ENCODE results near the gene FNTB.

FNTB gene

DNA sequence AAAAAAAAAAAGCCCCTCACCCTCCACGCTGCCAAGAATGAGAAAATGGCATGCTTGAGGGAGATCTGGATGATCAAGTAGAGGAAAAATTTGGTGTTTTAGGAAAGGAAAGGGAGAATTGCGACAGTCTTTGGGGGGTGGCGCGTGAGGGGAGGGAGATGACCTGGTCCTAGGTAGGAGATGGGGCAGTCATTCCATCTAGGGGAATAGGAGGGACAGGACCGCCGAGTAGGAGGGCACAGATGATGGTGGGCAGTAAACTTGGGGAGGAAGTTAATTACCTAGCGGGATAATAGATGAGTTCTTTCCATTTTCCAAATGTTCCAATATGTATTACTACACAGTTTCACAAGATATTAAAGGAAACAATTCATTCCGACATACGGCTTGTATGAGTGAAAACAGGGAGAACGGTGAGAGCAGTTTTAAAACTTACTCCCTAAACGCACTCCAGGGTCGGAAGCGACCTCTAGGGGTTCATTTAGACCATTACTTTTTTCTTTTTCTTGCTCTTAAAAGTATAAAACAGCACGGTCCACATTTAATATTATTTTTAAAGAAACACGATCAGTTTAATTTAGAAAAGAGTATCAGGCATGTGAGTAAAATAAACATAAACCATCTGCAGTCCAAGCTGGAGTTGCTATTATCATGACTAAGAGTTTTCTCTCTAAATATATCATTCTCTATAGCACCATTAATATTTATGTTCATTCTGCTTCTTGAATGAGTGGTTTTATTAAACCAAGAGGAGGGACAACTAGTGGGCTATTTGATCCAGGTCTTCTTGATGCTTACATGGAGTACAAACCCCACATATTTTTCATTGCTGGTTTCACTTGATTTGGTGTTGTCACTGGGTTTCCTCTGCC, 3.0 kb upstream of the FNTB start:
- no peak for DNase-seq

DNA sequence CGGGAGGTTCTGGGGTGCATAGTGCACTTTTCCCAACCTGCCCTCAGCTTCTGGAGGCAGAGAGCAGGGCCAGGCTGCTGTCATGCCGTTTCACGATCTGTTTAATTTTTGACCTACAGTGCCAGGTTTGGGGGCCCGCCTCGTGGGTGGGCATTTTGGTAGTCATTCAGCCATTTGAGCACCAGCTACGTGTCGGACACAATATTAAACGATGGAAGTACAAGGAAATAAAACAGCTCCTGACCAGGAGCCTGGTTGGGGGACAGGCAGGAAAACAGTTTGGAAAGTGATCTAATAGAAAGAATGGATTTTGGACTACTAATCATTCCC, 708 bp downstream of the FNTB start:
- DNase-seq: no peak

DNA sequence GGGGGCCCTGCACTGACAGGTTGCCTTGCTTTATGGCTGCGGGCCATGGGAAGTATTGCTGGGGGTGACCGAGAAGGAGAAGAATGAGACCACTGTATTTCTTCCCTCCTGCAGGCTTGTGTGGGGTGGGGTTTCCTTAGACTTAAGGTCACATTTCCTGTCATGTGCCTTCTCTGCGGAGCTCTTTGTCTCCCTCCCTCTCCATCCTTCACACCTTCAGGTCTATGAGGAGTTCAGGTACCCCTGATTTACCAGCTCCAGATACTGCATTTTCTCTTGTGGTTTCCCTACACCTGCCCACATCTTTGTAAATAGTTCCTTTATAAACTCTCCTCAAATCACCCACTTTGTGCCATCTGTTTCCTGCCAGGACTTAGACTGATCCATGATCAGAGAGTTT, 3.6 kb downstream of the FNTB start:
- no peak for DNase-seq

DNA sequence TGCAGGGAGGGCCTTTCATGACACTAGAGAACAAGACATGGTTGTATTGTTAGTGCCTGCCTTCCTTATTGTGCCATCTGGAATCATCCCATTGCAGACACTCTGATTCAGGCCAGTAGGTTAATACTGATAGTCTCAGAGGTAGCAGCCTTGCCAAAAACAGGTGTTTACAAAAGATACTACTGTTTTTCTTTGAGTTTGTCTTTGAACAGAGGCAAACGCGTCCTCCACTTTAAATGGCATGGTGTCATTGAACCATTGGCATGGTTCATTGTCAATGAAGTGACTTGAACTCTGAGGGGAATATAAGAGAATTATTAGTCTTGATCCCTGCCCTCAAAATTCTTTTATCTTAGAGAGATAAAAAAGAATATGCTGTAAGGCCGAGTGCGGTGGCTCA, 4.2 kb downstream of the FNTB start:
- no peak for DNase-seq

DNA sequence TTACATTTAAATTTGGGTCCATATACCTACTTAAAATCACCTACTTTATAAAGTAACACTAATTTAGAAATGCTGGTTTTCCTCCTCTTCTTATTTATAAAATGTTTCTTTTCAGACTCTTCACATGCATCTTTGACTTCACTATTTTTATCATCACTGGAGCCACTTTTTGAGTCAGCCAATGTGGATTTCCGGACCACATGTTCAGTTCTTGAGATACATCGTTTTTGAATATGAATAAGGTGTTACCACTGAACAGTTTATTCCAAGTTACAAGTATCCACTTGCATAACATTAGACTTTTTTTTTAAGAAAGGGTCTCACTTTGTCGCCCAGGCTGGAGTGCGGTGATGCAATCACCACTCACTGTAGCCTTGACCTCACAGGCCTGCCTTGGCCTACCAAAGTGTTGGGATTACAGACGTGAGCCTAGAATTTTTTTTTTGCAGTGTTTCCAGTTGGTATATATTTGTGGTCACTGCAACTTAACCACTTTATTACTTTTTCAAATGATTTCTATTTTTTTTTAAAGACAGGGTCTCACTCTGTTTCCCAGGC, 5.7 kb downstream of the FNTB start:
- DNase-seq: no peak

DNA sequence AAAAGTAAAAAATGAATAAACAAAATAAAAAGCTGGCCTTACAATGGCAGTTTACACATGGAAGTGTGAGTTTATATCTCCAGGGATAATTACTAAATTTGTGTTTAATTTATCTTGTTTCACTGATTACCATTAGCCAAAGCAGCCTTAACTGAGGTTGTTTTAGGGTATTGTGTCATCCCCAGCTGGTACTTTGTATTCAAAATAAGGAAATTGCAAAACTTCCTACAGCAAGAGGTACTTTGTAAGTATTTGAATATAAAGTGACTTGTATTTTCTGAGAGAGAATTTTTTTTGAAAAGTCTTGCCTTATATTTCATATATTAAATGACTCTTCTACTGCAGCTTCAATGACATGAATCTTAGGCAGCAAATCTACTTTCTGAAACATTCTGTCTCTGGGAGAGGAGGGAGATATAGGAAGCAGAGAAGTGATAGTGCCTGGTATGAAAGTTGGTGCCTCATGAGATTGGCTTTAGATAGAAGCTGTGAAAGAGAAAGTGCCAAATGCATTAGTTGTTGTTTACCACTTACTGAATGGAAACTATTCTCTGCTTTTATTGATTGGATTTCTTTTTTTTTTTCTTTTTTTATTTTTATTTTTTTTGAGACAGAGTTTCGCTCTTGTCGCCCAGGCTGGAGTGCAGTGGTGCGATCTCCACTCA, 6.7 kb downstream of the FNTB start:
- no peak for DNase-seq

DNA sequence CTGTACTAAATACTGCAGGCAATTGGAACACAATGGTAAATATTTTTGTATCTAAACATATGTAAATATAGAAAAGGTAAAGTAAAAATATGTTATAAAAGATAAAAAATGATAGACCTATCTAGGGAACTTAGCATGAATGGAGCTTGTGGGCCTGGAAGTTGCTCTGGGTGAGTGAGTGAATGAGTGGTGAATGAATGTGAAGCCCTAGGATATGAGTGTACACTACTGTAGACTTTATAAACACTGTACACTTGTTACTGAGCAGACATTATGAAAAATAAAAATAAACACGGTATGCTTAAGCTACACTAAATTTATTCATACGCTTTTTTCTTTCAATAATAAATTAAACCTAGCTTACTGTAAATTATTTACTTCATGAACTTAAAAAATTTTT, 7.8 kb downstream of the FNTB start:
- DNase-seq: no peak

DNA sequence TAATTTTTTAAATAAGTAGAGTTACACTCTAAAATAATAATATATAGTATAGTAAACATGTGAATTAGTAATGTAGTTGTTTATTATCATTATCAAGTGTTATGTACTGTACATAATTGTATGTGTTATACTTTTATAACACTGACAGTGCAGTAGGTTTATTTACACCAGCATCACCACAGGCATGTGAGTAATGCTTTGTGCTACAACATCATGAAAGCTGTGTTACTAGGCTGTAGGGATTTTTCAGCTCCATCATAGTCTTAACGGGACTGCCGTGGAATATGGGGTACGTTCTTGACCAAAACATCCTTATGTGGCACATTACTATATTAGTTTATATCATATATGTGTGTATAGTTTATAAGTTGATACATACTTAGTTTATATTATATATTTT, 8.6 kb downstream of the FNTB start:
- no peak for DNase-seq

DNA sequence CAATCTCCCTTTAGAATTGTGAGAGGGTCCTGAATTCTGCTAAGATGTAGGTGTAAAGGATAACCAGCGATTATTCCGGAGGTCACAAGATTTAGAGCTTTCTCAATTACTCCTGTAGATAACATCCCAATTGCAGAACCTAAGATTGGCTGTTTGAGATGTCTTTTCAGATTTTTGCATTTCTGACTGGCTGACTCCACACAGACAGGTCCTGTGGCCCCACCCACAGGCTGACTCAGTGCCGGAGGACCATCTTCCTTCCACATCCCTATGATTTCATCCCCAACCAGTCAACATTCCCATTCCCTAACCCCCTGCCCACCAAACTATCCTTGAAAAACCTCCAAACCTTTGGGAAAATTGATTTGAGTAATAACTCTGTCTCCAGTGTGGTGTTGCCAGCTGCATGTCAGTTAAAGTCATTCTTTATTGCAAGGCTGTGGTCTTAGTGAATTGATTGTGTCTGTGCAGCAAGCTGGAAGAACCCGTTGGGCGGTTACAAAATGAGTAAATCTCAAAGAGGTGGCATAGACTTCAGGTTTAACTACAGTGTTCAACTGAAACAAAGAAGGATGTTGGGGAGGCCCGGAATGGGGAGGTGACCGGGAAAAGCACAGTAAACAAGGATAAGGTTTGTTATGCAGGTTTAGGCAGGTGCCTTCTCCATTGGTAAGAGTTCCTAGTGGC, 10.6 kb downstream of the FNTB start:
- no peak for DNase-seq

DNA sequence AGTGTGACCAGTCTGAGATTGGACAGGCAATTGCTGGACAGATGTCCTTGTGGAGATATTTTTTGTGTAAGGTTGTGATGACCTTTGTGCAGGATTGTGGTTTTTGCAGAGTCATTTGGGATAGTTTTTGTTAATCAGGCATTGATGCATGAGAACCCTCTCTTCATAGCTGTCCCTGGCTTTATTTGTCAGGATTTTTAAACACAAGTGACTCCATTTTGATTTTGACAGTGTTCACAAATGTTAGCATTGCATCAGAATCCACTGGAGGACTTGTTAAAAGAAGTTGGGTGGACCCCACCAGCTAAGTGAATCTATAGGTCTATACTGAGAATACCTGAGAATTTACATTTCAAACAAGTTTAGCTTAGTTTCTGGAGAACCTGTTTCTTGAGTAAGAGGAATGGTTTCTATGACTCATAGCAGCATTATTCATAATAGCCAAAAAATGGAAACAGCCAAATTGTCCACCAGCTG, 11.8 kb downstream of the FNTB start:
- DNase-seq: no peak

DNA sequence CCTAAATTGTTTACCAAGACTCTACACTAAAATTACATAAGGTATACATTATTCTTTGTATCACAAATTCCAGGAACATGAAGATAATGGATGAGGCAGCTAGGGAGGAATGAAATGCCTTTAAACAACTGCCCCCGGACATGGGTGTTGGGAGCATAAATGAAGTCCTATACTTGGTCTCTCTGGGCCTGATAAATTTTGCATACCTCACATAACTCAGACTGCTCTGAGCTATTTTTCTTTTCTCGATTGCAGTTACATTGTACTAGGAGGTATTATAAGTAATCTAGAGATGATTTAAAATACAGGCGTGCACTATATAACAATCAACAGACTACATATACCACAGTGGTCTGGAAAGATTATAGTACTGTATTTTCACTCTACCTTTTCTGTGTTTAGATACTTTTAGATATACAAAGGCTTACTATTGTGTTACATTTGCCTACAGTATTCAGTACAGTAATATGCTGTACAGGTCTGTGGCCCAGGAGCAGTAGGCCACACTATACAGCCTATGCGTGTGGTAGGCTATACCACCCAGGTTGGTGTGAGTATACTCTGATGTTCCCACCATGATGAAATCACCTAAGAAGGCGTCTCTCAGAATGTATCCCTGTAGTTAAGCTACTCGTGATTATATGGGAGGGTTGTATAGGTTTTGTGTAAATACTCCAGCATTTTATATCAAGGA, 14.3 kb downstream of the FNTB start:
- DNase-seq: no peak

DNA sequence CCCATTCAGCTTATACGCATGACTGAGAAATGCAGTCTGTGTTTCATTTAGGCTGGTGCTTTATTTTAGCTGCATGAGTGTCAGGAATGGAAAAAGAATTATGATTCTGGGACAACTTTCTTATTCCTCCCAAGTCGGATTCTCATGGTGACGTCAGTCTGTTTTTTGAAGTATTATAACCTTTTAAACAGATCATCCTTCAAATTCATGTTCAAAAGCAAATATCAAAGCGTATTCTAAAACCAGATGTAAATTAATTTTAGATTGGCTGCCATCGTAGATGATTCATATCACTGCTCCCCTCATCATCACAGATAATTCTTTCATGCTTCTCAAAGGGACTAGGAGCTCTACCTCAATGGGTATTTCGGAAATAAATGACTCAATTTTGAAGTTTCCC, 15.0 kb downstream of the FNTB start:
- no peak for DNase-seq

DNA sequence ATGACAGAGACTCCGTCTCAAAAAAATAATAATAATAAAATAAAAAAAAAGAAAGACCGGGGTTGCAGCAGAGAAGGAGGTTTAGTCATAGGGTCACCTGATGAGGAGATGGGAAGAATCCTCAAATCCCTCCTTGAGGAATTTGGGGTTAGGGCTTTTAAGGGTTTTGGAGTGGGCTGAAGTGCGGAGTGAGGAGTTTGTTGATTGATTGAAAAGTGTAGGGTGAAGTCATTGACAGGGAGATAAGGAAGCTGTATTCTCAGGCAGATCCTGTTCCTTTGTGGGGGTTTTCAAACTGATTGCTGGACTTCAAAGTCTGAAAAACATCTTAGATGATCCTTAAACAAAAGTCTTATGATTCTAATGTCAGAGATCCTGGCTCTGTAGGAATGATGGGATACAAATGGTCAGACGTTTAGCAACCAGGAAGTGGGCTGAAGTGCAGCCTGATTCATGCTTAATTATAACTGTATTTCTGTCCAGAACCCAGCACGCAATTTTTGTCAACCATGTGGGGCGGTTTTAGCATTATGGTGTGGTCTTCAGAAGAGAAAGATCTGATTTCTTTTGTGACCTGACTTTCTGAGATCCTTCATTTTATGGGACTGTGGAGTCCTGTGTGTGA, 16.0 kb downstream of the FNTB start:
- no peak for DNase-seq

DNA sequence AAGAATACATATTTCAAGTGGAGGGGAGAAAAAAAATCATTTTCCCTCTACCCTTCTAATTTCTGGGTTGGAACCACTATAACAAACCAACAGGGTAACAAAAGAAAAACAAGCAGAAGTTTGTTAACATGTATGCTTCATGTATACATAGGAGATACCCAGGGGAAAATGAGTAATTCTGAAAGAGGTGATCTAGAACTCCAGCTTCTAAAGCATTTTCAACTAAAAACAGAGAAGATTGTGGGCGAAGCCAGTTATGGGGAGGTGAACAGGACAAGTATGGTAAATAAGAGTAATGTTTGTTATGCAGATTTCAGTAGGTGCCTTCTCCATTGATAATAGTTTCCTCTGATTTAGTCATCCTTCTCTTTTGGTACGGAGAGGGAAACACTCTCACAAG, 16.7 kb downstream of the FNTB start:
- DNase-seq: no peak

DNA sequence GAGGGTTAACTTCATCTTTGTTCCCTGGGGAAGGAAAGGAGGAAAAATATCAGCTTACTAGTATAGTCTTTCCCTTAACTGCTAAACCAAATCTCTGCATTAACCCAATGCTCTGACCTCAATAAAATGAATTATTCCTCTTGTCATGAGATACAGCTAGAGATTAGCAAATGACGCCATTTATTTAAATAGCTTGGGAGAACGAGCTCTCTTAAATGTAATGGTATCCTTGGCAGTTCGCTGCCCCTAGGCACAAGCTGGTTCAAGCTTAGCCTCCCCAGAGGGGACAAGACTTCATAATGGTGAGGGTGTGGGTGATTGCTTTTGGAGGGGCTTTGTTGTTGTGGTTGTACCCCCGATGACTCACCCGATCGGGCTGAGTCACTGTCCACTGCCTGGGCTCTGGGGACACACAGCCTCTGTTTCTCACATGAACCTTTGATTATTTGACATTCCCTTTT, 19.6 kb downstream of the FNTB start:
- no peak for DNase-seq

DNA sequence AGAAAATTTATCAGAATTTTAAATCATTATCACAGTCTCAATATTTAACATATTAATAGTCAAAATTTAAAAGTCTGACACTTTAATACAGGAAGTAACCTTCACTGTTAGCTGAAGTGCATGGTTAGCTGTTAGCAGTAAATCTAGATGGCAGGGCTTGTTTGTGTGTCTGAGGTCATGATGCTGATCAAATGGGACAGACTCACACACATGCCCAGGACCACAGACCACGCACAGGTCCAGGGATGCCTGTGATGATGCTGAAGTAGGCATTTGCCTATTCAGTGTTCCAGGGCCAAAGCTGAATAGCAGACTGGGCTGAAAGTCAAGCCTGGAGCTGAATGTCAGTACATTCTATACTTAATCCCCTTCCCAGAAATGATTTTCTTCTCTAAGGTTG, 20.5 kb downstream of the FNTB start:
- no peak for DNase-seq

DNA sequence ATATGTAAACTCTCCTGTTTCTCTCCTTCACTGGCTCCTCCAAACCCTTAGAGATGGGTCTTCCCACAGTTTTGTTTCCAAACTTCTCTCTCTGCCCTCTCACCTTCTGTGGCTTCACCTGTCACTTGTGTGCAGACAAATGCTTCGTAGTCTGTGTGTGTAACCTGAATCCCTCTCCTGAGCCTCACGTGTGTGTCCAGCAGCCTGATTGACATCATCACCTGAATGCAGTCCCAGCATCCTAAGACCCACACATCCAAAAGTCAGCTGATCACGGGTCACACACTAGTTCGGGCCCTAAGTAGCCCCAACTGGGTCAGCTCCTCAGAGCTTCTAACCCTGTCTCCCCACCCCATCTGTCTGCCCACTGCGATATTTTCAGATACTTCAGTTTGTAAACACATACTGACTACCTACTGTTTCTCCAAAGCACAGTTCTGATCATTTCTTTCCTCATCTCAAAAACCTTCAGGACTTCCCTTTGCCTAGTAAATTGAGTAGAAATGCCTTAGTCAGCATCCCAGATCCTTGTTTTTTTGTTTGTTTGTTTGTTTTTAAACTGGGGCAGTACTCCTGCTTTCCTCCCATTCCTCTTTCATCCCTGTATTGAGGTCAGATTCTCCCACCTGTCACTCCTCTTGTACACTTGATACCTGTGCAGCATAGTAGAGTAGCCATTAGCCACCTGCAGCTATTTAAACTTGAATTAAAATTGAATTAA, 23.7 kb downstream of the FNTB start:
- no peak for DNase-seq

DNA sequence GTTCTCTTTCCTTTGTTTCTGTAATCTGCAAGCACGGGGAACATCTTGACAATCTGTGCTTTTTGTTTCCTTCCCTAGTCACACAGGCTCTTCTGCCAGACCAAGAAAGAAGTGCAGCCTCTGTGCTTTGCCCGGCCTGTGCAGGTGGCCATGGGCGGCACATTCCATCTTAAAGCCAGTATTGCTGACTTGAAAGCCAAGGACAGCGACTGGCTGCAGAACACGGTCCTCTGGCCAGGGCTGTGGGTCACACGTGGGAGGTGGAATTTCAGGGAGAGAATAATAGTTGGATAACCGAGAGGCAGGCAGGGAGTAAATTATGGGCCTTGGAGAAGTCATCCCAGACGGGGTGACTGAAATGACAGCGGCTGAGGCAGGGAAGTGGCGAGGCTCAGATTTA, 24.8 kb downstream of the FNTB start:
- DNase-seq: no peak

DNA sequence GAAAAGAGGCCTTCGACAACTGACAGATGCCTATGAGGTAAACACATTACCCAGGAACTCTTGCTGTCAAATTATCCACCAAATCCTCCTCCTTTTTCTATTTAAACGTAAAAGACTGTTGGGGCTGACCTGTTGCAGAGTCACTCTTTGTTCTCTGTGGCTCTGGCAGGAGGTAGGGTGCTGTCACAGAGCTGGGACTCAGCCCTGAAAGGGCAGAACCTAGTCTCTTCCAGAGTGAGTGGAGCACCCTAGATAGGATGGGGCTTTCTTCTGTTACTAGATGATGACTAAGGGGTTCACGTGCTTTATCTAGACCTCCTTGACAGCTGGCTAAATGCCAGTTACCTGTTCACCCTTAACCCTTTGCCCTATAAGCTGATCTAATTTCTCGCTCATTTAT, 25.7 kb downstream of the FNTB start:
- no peak for DNase-seq

DNA sequence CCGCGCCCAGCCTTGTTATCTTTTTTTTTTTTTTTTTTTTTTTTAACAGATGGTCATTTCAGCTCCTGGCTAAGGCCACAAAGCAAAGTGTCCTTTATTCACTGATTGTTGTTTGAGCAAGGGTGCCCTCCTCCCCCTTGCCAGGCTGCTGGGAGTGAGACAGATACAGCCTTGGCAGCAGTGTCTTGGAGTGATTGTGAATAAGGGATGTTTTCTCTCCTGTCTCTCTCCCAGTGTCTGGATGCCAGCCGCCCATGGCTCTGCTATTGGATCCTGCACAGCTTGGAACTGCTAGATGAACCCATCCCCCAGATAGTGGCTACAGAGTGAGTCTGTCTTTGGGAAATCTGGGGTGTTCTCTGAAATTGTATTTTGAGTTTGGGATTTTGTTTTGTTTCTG, 28.7 kb downstream of the FNTB start:
- no peak for DNase-seq

DNA sequence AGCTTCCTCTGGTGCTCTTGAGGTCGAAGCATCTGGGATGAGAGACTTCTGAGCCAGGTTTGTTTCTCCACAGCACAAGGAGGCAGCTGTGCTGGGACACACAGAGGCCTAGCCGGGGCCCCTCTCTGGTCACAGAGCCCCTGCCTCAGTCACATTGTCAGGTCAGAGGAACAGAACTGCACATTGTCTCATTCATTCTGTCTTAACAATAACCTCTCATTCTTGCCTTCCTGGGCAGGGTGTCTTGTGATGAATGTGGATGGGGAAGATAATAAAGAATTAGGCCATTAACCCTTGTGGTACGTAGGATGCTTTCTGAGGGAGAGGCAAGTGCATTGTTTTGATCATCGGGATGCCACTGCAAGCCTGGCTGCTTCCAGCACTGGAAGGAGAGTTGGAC, 29.8 kb downstream of the FNTB start:
- DNase-seq: no peak

Data from activated CD8-positive, alpha-beta memory T cell treated with anti-CD3 and anti-CD28 coated beads, Interleukin-2, amount 50 U/mL, for 48 hours (primary cell).